WTC11 (cell line): ENCODE results near the gene GTSE1. TPM values are rescaled to one million over a fixed set of nuclear protein-coding genes. Genes with fewer than 3 reads are reported as not detected.

Experiments used
- ATAC-seq: fragments of 200-7000 bp; cut with Tn5 transposase; 2 replicates; pipeline ENCODE4 v1.10.0; 2021; ENCODE audit warnings: mild to moderate bottlenecking, moderate library complexity
- CTCF ChIA-PET: fragments of 300-600 bp; sonication (Branson Sonifier 250); formaldehyde crosslinking; loops from one replicate; lab custom pipeline; 2021; ENCODE audit warnings: antibody characterized with exemption; lab: Charles Lee
- POLR2A ChIA-PET: fragments of 350-600 bp; sonication (Branson Sonifier 250); formaldehyde crosslinking; loops from one replicate; lab custom pipeline; 2021; ENCODE audit warnings: antibody characterized with exemption; lab: Charles Lee
- DNase-seq: peaks from one replicate; pipeline ENCODE4 v3.0.0; 2021; ENCODE audit warnings: low spot score
- H3K27ac Mint-ChIP-seq: 2 replicates; pipeline ENCODE4 v1.8.0; 2021; ENCODE audit warnings: mixed read lengths
- H3K27me3 Mint-ChIP-seq: 2 replicates; pipeline ENCODE4 v1.8.0; 2021; ENCODE audit warnings: low read depth, mild to moderate bottlenecking, moderate library complexity, mixed read lengths
- H3K36me3 Mint-ChIP-seq: 2 replicates; pipeline ENCODE4 v1.8.0; 2021; ENCODE audit warnings: mixed read lengths
- H3K4me1 Mint-ChIP-seq: 2 replicates; pipeline ENCODE4 v1.8.0; 2022; ENCODE audit warnings: mixed read lengths
- H3K4me3 Mint-ChIP-seq: 2 replicates; pipeline ENCODE4 v1.8.0; 2021; ENCODE audit warnings: mild to moderate bottlenecking, moderate library complexity, mixed read lengths
- H3K9me3 Mint-ChIP-seq: 2 replicates; pipeline ENCODE4 v1.8.0; 2021; ENCODE audit warnings: mixed read lengths
- ATF1 ChIP-seq: sonication (generic); formaldehyde crosslinking; IDR thresholded peaks from 2 replicates; pipeline ENCODE4 v1.8.1; 2023; ENCODE audit warnings: mild to moderate bottlenecking, moderate library complexity, missing genetic modification reagents
- ATF2 ChIP-seq: sonication (generic); formaldehyde crosslinking; IDR thresholded peaks from 2 replicates; pipeline ENCODE4 v1.8.1; 2022; ENCODE audit warnings: low read depth, missing genetic modification reagents, borderline replicate concordance
- CBFB ChIP-seq: sonication (generic); formaldehyde crosslinking; IDR thresholded peaks from 2 replicates; pipeline ENCODE4 v1.8.1; 2022; ENCODE audit warnings: mild to moderate bottlenecking, low read depth, missing genetic modification reagents
- ETV6 ChIP-seq: sonication (generic); formaldehyde crosslinking; IDR thresholded peaks from 2 replicates; pipeline ENCODE4 v1.8.1; 2022; ENCODE audit warnings: mild to moderate bottlenecking, missing genetic modification reagents
- MLX ChIP-seq: sonication (generic); formaldehyde crosslinking; IDR thresholded peaks from 2 replicates; pipeline ENCODE4 v1.8.1; 2023; ENCODE audit warnings: mild to moderate bottlenecking, missing genetic modification reagents, moderate library complexity
- NFYB ChIP-seq: sonication (generic); formaldehyde crosslinking; conservative IDR thresholded peaks from 2 replicates; pipeline ENCODE4 v1.8.0; 2022; ENCODE audit warnings: low read depth, missing genetic modification reagents
- NR2C2 ChIP-seq: sonication (generic); formaldehyde crosslinking; IDR thresholded peaks from 2 replicates; pipeline ENCODE4 v1.8.0; 2022; ENCODE audit warnings: mild to moderate bottlenecking, missing genetic modification reagents
- RELA ChIP-seq: sonication (generic); formaldehyde crosslinking; IDR thresholded peaks from 2 replicates; pipeline ENCODE4 v1.8.1; 2022; ENCODE audit warnings: missing genetic modification reagents, mild to moderate bottlenecking, borderline replicate concordance
- STAT6 ChIP-seq: sonication (generic); formaldehyde crosslinking; conservative IDR thresholded peaks from 2 replicates; pipeline ENCODE4 v1.8.1; 2023; ENCODE audit warnings: mild to moderate bottlenecking, low read depth, missing genetic modification reagents, moderate library complexity
- TCF7 ChIP-seq: sonication (generic); formaldehyde crosslinking; IDR thresholded peaks from 2 replicates; pipeline ENCODE4 v1.8.0; 2022; ENCODE audit warnings: mild to moderate bottlenecking, low read depth, missing genetic modification reagents, moderate library complexity
- ZNF138 ChIP-seq: sonication (generic); formaldehyde crosslinking; conservative IDR thresholded peaks from 2 replicates; pipeline ENCODE4 v1.8.1; 2022; ENCODE audit warnings: mild to moderate bottlenecking, moderate library complexity, missing genetic modification reagents
- ZNF232 ChIP-seq: sonication (generic); formaldehyde crosslinking; IDR thresholded peaks from 2 replicates; pipeline ENCODE4 v1.8.0; 2022; ENCODE audit warnings: mild to moderate bottlenecking, missing genetic modification reagents
- ZNF423 ChIP-seq: fragments of 250-450 bp; sonication (Bioruptor Pico); IDR thresholded peaks from 2 replicates; pipeline ENCODE4 v2.1.2; 2022; ENCODE audit warnings: mild to moderate bottlenecking, moderate library complexity
- total RNA-seq: library from RNA; stranded (reverse); gene quantifications from 3 replicates; pipeline ENCODE4 v1.2.3, GENCODE V29; 2021
- TF ChIP-seq, protein P1 (sequence below): fragments of 250-450 bp; sonication (Bioruptor Pico); conservative IDR thresholded peaks from 2 replicates; pipeline ENCODE4 v1.9.0; 2021; ENCODE audit warnings: mild to moderate bottlenecking

The GTSE1 gene
- total RNA-seq, 1 experiment from 2014 or later = 56.1 TPM

DNA sequence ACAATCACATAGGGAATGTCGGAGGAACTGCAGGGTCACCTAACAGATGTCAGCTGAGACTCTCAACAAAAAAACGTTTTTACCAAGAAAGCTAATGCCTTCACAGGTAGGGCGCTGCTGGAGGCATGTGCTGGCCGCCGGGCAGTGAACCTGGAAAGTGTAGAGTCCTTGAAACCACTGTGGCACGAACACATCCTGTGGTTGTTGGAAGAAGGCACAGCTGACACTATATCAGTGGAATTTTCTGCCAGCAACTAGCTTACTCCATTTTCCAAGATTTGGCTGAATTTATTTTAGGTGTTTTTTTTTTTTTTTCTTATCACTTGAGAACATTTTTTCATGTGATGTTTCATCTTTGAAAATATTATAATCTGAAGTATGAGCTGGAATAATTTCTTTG is 53.0 kb downstream of the GTSE1 start:
- H3K4me3 Mint-ChIP-seq = no peak overlapping the region
- no peaks in the 10 kb centered on the region for H3K27me3 Mint-ChIP-seq
- CTCF ChIA-PET = no interaction called here
- no peak for TF ChIP-seq NFYB
- TF ChIP-seq ZNF232 (CRISPR knock-in tag) = no peak
- no peak for TF ChIP-seq MLX
- no peak for TF ChIP-seq NR2C2 (CRISPR knock-in tag)
- TF ChIP-seq ATF2 (CRISPR knock-in tag) = no peak
- TF ChIP-seq, protein P1, sequence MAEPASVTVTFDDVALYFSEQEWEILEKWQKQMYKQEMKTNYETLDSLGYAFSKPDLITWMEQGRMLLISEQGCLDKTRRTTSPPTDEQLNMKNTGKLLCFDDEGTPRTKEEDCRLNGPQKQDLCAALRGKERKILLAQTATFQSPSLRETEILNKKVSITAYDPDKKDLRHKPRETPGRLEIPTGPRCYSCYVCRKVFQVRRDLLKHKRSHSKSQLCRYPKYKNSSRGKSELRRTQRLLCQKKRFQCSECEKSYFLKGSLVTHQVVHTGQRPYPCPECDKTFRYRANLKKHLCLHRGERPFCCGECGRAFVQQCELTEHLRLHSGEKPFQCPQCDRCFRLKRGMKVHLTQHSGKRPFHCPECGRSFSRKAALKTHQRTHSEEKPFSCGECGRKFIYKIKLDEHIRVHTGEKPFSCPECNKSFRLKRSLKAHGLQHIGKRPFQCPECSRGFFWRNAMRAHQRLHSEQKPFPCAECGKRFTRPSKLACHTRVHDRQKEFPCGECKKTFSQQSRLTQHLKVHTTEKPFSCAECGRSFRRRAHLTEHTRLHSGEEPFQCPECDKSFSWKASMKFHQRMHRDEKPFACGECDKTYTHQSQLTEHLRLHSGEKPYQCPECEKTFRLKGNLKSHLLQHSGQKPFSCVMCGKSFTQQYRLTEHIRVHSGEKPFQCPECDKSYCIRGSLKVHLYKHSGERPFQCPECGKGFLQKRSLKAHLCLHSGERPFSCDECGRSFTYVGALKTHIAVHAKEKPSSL = no peak
- TF ChIP-seq, all 79 proteins: peak for 0
- POLR2A ChIA-PET = no interaction called here
- DNase-seq (no peak), ATAC-seq (no peak)
- H3K4me1 Mint-ChIP-seq = no peaks in the 10 kb centered on the region
- H3K9me3 Mint-ChIP-seq = no peaks in the 10 kb centered on the region
- H3K27ac Mint-ChIP-seq = no peak overlapping the region
- H3K36me3 Mint-ChIP-seq = peaks cover 71% of the 10 kb centered on the region

DNA sequence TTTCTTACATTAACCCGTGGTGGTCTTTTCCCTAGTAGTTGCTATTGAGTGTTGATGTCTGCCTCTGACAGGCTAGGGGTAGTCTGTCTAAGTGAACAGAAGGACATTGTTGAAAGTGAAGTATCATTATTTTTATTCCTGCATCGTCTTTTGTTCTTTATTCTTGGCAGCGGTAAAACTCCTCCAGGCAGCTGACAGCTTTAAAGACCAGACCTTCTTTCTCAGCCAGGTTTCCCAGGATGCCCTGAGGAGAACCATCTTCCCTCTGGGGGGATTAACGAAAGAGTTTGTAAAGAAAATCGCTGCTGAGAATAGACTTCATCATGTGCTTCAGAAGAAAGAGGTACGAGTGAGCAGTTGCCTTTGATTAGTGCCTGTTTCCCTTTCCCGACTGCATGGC is 53.5 kb downstream of the GTSE1 start:
- Mint-ChIP-seq H3K36me3 (peaks cover 69% of the 10 kb centered on the region), H3K27ac (no peak overlapping the region), H3K27me3 (no peaks in the 10 kb centered on the region)
- TF ChIP-seq CBFB (CRISPR knock-in tag) = no peak
- no peak for TF ChIP-seq STAT6
- TF ChIP-seq ATF1 (CRISPR knock-in tag) = no peak
- TF ChIP-seq RELA = no peak
- TF ChIP-seq, all 79 proteins: peak for 0
- ChIA-PET POLR2A (no interaction called here), CTCF (no interaction called here)
- Mint-ChIP-seq H3K4me1 (no peaks in the 10 kb centered on the region), H3K4me3 (no peak overlapping the region), H3K9me3 (no peaks in the 10 kb centered on the region)
- no peak for DNase-seq
- no peak for ATAC-seq

- Mint-ChIP-seq H3K27ac (no peak overlapping the region), H3K4me1 (no peaks in the 10 kb centered on the region), H3K27me3 (no peaks in the 10 kb centered on the region), H3K36me3 (peaks cover 71% of the 10 kb centered on the region), H3K9me3 (no peaks in the 10 kb centered on the region), H3K4me3 (no peak overlapping the region)
- no peak for ATAC-seq
- CTCF ChIA-PET = no interaction called here
- TF ChIP-seq ZNF423 (CRISPR knock-in tag) (no peak), ZNF138 (CRISPR knock-in tag) (no peak), ATF1 (CRISPR knock-in tag) (no peak), TCF7 (CRISPR knock-in tag) (no peak), ETV6 (CRISPR knock-in tag) (no peak), ATF2 (CRISPR knock-in tag) (no peak)
- POLR2A ChIA-PET = no interaction called here
- DNase-seq = no peak
These were observed 54.0 kb downstream of the GTSE1 start for GRCh38 chr22:46350646-46351045.
